Measurements from ENCODE around the gene KMT2A. TPM values are rescaled to one million over a fixed set of nuclear protein-coding genes. Genes with fewer than 3 reads are reported as not detected.

Gene KMT2A
- total and polyA plus RNA-seq, 10 of the 15 experiments (the other 5 are each of a cell fraction or from before 2014, with no cell fraction given) = 6.1 to 56.9 (median 25.4) TPM

DNA sequence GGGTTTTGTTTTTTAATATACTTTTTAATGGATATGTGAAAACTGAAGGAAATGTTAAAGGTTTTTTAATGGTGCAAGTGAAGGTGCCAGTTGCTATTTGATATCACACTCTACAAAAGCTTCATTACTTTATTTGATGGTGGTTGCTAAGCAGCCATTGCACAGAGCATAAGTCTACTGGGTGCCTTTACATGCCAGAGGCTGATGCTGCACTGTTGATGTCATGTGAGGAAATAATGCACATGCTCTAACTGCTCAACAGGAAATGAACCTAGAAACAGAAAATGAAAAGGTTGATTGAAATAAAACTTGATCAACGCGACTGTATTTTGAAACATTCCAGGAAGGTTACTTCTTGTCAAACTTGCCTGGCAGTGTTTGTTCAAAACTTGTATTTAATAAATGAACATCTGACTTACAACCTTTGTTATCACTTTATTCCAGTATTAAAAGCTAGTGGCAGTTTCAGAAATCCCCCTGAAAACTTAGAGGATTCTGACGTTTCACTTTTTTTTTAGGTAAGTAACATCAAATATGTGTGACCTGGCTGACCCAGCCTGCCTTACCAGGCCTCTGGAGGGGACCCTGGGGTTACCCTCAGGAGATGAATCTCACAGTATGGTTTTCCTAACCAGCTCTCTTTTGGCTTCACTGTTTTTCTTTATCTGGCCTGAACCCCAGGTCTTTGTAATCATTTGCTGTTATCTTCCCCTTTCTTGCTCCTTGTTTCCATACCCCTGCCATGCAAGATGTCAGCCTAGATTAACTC lies 37.3 kb upstream of the KMT2A start (continued):
- TF ChIP-seq YBX1 (IDR thresholded peaks at IDR 0.05) (no peak), CUX1 (IDR thresholded peaks at IDR 0.05; ENCODE audit: insufficient replicate concordance, low read depth, low read length) (no peak), ZNF622 (IDR thresholded peaks at IDR 0.05) (no peak), RUNX3 (IDR thresholded peaks at IDR 0.05; ENCODE audit: low read length) (no peak), PML (IDR thresholded peaks at IDR 0.05; ENCODE audit: low read length) (no peak), NFIC (IDR thresholded peaks at IDR 0.05; ENCODE audit: low read depth, low read length) (no peak), USF1 (IDR thresholded peaks at IDR 0.05; ENCODE audit: borderline replicate concordance, extremely low read length, insufficient read depth, low read depth, low read length) (no peak)
- TF ChIP-seq, protein P1, sequence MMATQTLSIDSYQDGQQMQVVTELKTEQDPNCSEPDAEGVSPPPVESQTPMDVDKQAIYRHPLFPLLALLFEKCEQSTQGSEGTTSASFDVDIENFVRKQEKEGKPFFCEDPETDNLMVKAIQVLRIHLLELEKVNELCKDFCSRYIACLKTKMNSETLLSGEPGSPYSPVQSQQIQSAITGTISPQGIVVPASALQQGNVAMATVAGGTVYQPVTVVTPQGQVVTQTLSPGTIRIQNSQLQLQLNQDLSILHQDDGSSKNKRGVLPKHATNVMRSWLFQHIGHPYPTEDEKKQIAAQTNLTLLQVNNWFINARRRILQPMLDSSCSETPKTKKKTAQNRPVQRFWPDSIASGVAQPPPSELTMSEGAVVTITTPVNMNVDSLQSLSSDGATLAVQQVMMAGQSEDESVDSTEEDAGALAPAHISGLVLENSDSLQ (IDR thresholded peaks at IDR 0.05) = no peak
- TF ChIP-seq, protein P2, sequence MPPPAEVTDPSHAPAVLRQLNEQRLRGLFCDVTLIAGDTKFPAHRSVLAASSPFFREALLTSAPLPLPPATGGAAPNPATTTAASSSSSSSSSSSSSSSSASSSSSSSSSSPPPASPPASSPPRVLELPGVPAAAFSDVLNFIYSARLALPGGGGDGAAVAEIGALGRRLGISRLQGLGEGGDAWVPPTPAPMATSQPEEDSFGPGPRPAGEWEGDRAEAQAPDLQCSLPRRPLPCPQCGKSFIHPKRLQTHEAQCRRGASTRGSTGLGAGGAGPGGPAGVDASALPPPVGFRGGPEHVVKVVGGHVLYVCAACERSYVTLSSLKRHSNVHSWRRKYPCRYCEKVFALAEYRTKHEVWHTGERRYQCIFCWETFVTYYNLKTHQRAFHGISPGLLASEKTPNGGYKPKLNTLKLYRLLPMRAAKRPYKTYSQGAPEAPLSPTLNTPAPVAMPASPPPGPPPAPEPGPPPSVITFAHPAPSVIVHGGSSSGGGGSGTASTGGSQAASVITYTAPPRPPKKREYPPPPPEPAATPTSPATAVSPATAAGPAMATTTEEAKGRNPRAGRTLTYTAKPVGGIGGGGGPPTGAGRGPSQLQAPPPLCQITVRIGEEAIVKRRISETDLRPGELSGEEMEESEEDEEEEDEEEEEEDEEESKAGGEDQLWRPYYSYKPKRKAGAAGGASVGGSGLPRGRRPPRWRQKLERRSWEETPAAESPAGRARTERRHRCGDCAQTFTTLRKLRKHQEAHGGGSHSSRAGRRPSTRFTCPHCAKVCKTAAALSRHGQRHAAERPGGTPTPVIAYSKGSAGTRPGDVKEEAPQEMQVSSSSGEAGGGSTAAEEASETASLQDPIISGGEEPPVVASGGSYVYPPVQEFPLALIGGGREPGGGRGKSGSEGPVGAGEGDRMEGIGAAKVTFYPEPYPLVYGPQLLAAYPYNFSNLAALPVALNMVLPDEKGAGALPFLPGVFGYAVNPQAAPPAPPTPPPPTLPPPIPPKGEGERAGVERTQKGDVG (CRISPR knock-in tag; IDR thresholded peaks at IDR 0.05) = no peak
